Spleen (tissue), 11 donors: Measurements from ENCODE around the gene SCP2. TPM values are rescaled to one million over a fixed set of nuclear protein-coding genes. Genes with fewer than 3 reads are reported as not detected.

Experiments
- DNase-seq: peaks from one replicate; pipeline ENCODE4 v3.0.0-alpha.2; 2020
- H3K27ac ChIP-seq, 8 donors: fragments of 200-600 bp; sonication (generic) in 7 of 8; 1 replicate in 4 of 8; 2 replicates in 4 of 8; pipeline versions ENCODE4 v1.5.0 to v1.8.0; 2016 to 2021; ENCODE audit warnings: inconsistent platforms in 4 of 8, mild to moderate bottlenecking in 4 of 8, moderate library complexity in 1 of 8
- H3K27me3 ChIP-seq, 7 donors: fragments of 200-600 bp; sonication (generic) in 6 of 7; replicated peaks in 1 of 7; 1 replicate in 4 of 7; 2 replicates in 3 of 7; pipeline versions ENCODE4 v1.5.0 to v1.8.0; 2016 to 2021; ENCODE audit warnings: inconsistent platforms in 3 of 7, mild to moderate bottlenecking in 1 of 7
- H3K36me3 ChIP-seq, 6 donors: fragments of 200-600 bp; sonication (generic) in 5 of 6; 1 replicate in 4 of 6; 2 replicates in 2 of 6; pipeline versions ENCODE4 v1.5.0 to v1.8.0; 2016 to 2021; ENCODE audit warnings: inconsistent platforms in 2 of 6
- H3K4me1 ChIP-seq, 6 donors: fragments of 200-600 bp; sonication (generic) in 5 of 6; 1 replicate in 3 of 6; 2 replicates in 3 of 6; pipeline versions ENCODE4 v1.5.0 to v1.8.0; 2016 to 2021; ENCODE audit warnings: inconsistent platforms in 3 of 6
- H3K4me3 ChIP-seq, 8 donors: fragments of 200-600 bp; sonication (generic) in 7 of 8; 1 replicate in 4 of 8; 2 replicates in 4 of 8; pipeline versions ENCODE4 v1.5.0 to v1.8.0; 2016 to 2021; ENCODE audit warnings: inconsistent platforms in 4 of 8, mild to moderate bottlenecking in 4 of 8, moderate library complexity in 2 of 8
- H3K9me3 ChIP-seq, 8 donors: fragments of 200-600 bp; sonication (generic) in 7 of 8; 1 replicate in 4 of 8; 2 replicates in 4 of 8; pipeline versions ENCODE4 v1.5.0 to v1.8.0; 2016 to 2021; ENCODE audit warnings: inconsistent platforms in 4 of 8
- CTCF ChIP-seq, 11 experiments: fragments of 200-600 bp in 7 of 11; fragments of 450-650 bp in 4 of 11; sonication (generic) in 4 of 11; IDR thresholded peaks in 8 of 11; conservative IDR thresholded peaks in 3 of 11; 1 replicate in 7 of 11; 2 replicates in 4 of 11; pipeline versions ENCODE4 v1.4.0 to v1.8.0; 2016 to 2021; ENCODE audit warnings: antibody characterized with exemption in 11 of 11, inconsistent platforms in 4 of 11, mild to moderate bottlenecking in 1 of 11
- POLR2A ChIP-seq, 3 donors: fragments of 450-650 bp; IDR thresholded peaks; one replicate each; pipeline ENCODE4 v1.5.1; 2017; ENCODE audit warnings: antibody characterized with exemption in 3 of 3, mild to moderate bottlenecking in 1 of 3
- POLR2AphosphoS5 ChIP-seq, 3 donors: sonication (generic); formaldehyde crosslinking; IDR thresholded peaks; one replicate each; pipeline ENCODE4 v1.5.1; 2017; ENCODE audit warnings: antibody characterized with exemption in 3 of 3
- WGBS, 5 donors: extraction: QIAGEN DNeasy Blood & Tissue Kit in 3 of 5; methylation state at CpG; one replicate each; pipeline versions ENCODE4 v1.1.5 to v1.1.7; 2013 to 2018; 5-methylcytosine and 5-hydroxymethylcytosine counted together
- intact Hi-C: fragments of 100-400 bp; cut with DNase I; formaldehyde crosslinking; loops from one replicate; pipeline ENCODE4 v1.15.0; 2023; ENCODE audit warnings: low total_unique reads
- polyA plus RNA-seq, 3 donors: library from polyadenylated mRNA; stranded (reverse); fragments of 200-250 nt; gene quantifications; one replicate each; pipeline ENCODE4 v1.2.1, GENCODE V29; 2013
- total RNA-seq, 7 donors: library from RNA; depleted of rRNA in 3 of 7; stranded (reverse); fragments of >200 nt in 3 of 7; fragmentation: NEBNext Ultra II Directional in 4 of 7; extraction: Animal tissue kit (Norgen Biotek cat#: 25700) in 4 of 7; gene quantifications; one replicate each; pipeline versions ENCODE4 v1.1.0 to v1.2.1, GENCODE V29; 2016 to 2021
- donor health status: healthy with polysubstance abuse.
- donor health status: DM: no; HTN: no; CAD: no; lungs with moderate emphysema.
- donor health status: DM: no; HTN: no; CAD: no.
- donor health status: Bipolar disorder and iron deficiency.
- donor health status: healthy.
- donor health status: DM: no; HTN: no; CAD: no.
- donor health status: DM: yes; HTN: yes; CAD: no.

The SCP2 gene
- total and polyA plus RNA-seq, 10 donors = 69.4 to 105 (median 83.6) TPM

GRCh38 chr1:53091841-53092645 is 165.0 kb downstream of the SCP2 start:
- WGBS, 5 donors = 83 to 89% (median 86%) methylated on average over 12 to 26 of the region's 26 CpGs
- Histone ChIP-seq H3K36me3 (no peaks in the 10 kb centered on the region), H3K27me3 (peaks cover 0 to 17% (median 0%) of the 10 kb centered on the region in 7 donors), H3K27ac (no peak overlapping the region), H3K4me3 (no peak overlapping the region), H3K4me1 (no peaks in the 10 kb centered on the region), H3K9me3 (no peaks in the 10 kb centered on the region)
- intact Hi-C loops = no loop called here
- no peak for DNase-seq
- no peak for TF ChIP-seq POLR2A (IDR thresholded peaks at IDR 0.05)
- TF ChIP-seq CTCF (IDR thresholded peaks at IDR 0.05 in 8 of 11, conservative IDR thresholded peaks at IDR 0.05 in 3 of 11) = no peak
- TF ChIP-seq POLR2AphosphoS5 (IDR thresholded peaks at IDR 0.05) = no peak

- no peak overlapping the region for H3K4me3 ChIP-seq
- no peaks in the 10 kb centered on the region for H3K36me3 ChIP-seq
- intact Hi-C loops = no loop called here
- H3K27ac ChIP-seq = no peak overlapping the region
- TF ChIP-seq POLR2A (IDR thresholded peaks at IDR 0.05) (no peak), CTCF (IDR thresholded peaks at IDR 0.05 in 8 of 11, conservative IDR thresholded peaks at IDR 0.05 in 3 of 11) (no peak), POLR2AphosphoS5 (IDR thresholded peaks at IDR 0.05) (no peak)
- H3K4me1 ChIP-seq = no peaks in the 10 kb centered on the region
- no peaks in the 10 kb centered on the region for H3K9me3 ChIP-seq
- DNase-seq = no peak
- H3K27me3 ChIP-seq = peaks cover 0 to 17% (median 0%) of the 10 kb centered on the region in 7 donors
- WGBS, 5 donors = 82 to 95% (median 87%) methylated on average over 31 to 33 of the region's 33 CpGs
Measured at GRCh38 chr1:53092659-53093450, 165.8 kb downstream of the SCP2 start.

- Histone ChIP-seq H3K9me3 (no peaks in the 10 kb centered on the region), H3K27ac (no peak overlapping the region), H3K36me3 (no peaks in the 10 kb centered on the region), H3K4me3 (no peak overlapping the region), H3K27me3 (peaks cover 0 to 17% (median 0%) of the 10 kb centered on the region in 7 donors), H3K4me1 (no peaks in the 10 kb centered on the region)
- no peak for DNase-seq
- intact Hi-C loops = no loop called here
- 90 to 96% (median 93%) methylated on average over 8 of the region's 8 CpGs for WGBS, 5 donors
- no peak for TF ChIP-seq POLR2A (IDR thresholded peaks at IDR 0.05)
- no peak for TF ChIP-seq CTCF (IDR thresholded peaks at IDR 0.05 in 8 of 11, conservative IDR thresholded peaks at IDR 0.05 in 3 of 11)
- no peak for TF ChIP-seq POLR2AphosphoS5 (IDR thresholded peaks at IDR 0.05)
Measured at GRCh38 chr1:53093451-53093754, 166.3 kb downstream of the SCP2 start.
